Neuronal stem cell (in vitro differentiated cells): ENCODE data around the gene BTBD9.

Source experiments
- DNase-seq: peaks from one replicate; pipeline ENCODE4 v3.0.0-alpha.2; 2013; ENCODE audit warnings: low spot score
- H2AFZ ChIP-seq: one replicate; pipeline ENCODE4 v1.6.1; 2013; ENCODE audit warnings: mild to moderate bottlenecking, low read length, inconsistent platforms
- H2AK5ac ChIP-seq: 2 replicates; pipeline ENCODE4 v1.6.1; 2013; ENCODE audit warnings: low read depth, mild to moderate bottlenecking, inconsistent platforms, low read length, moderate library complexity, mixed read lengths
- H2BK120ac ChIP-seq: 2 replicates; pipeline ENCODE4 v1.6.1; 2013; ENCODE audit warnings: low read depth, mild to moderate bottlenecking, inconsistent platforms, low read length, moderate library complexity, mixed read lengths
- H2BK12ac ChIP-seq: one replicate; pipeline ENCODE4 v1.6.1; 2013; ENCODE audit warnings: low read length, inconsistent platforms
- H2BK15ac ChIP-seq: 2 replicates; pipeline ENCODE4 v1.6.1; 2013; ENCODE audit warnings: mild to moderate bottlenecking, low read length, inconsistent platforms, mixed read lengths
- H2BK5ac ChIP-seq: one replicate; pipeline ENCODE4 v1.6.1; 2013; ENCODE audit warnings: inconsistent platforms, mild to moderate bottlenecking, low read length, moderate library complexity
- H3K14ac ChIP-seq: one replicate; pipeline ENCODE4 v1.6.1; 2013; ENCODE audit warnings: low read length, inconsistent platforms
- H3K18ac ChIP-seq: 2 replicates; pipeline ENCODE4 v1.6.1; 2013; ENCODE audit warnings: low read length, inconsistent platforms
- H3K23ac ChIP-seq: 2 replicates; pipeline ENCODE4 v1.6.1; 2013; ENCODE audit warnings: low read depth, mild to moderate bottlenecking, mixed read lengths, low read length, inconsistent platforms; ENCODE audit not compliant: poor library complexity
- H3K27ac ChIP-seq: replicated peaks from 3 replicates; pipeline ENCODE4 v1.5.1; 2013; ENCODE audit warnings: low read length, inconsistent platforms
- H3K27me3 ChIP-seq, 3 experiments: 2 replicates each; pipeline ENCODE4 v1.6.1; 2013; ENCODE audit warnings: low read length in 3 of 3, mild to moderate bottlenecking in 2 of 3, inconsistent platforms in 1 of 3, low read depth in 1 of 3, mixed read lengths in 1 of 3, moderate library complexity in 1 of 3; ENCODE audit not compliant: control insufficient read depth in 3 of 3, insufficient read depth in 3 of 3
- H3K36me3 ChIP-seq, 2 donors: replicated peaks in 1 of 2; 2 replicates each; pipeline ENCODE4 v1.6.1; 2013; ENCODE audit warnings: low read length in 2 of 2; ENCODE audit not compliant: control insufficient read depth in 2 of 2, insufficient read depth in 2 of 2
- H3K4ac ChIP-seq: 2 replicates; pipeline ENCODE4 v1.6.1; 2013; ENCODE audit warnings: inconsistent platforms, mild to moderate bottlenecking, low read length, moderate library complexity
- H3K4me1 ChIP-seq, 2 donors: 1 replicate in 1 of 2; 2 replicates in 1 of 2; pipeline ENCODE4 v1.6.1; 2013; ENCODE audit warnings: low read length in 2 of 2, low read depth in 1 of 2; ENCODE audit not compliant: control insufficient read depth in 2 of 2, insufficient read depth in 1 of 2
- H3K4me2 ChIP-seq: one replicate; pipeline ENCODE4 v1.6.1; 2013; ENCODE audit warnings: mild to moderate bottlenecking, low read length, inconsistent platforms; ENCODE audit not compliant: insufficient read depth, poor library complexity, severe bottlenecking
- H3K4me3 ChIP-seq, 2 donors: 2 replicates each; pipeline ENCODE4 v1.5.1; 2013; ENCODE audit warnings: low read length in 2 of 2, mild to moderate bottlenecking in 2 of 2, inconsistent platforms in 1 of 2, moderate library complexity in 1 of 2
- H3K79me1 ChIP-seq: one replicate; pipeline ENCODE4 v1.6.1; 2013; ENCODE audit warnings: low read depth, mild to moderate bottlenecking, inconsistent platforms, low read length, moderate library complexity
- H3K9ac ChIP-seq: one replicate; pipeline ENCODE4 v1.6.1; 2013; ENCODE audit warnings: mild to moderate bottlenecking, low read depth, low read length, inconsistent platforms; ENCODE audit not compliant: poor library complexity
- H3K9me3 ChIP-seq, 2 donors: replicated peaks in 1 of 2; 2 replicates each; pipeline versions ENCODE3 to v1.6.1; 2013; ENCODE audit warnings: low read length in 2 of 2, mild to moderate bottlenecking in 2 of 2, inconsistent platforms in 1 of 2, low read depth in 1 of 2, mixed read lengths in 1 of 2, moderate library complexity in 1 of 2; ENCODE audit not compliant: control insufficient read depth in 2 of 2, insufficient read depth in 1 of 2
- H4K8ac ChIP-seq: one replicate; pipeline ENCODE4 v1.6.1; 2013; ENCODE audit warnings: low read depth, mild to moderate bottlenecking, inconsistent platforms, low read length, moderate library complexity
- H4K91ac ChIP-seq: one replicate; pipeline ENCODE4 v1.6.1; 2013; ENCODE audit warnings: low read length, low read depth, mild to moderate bottlenecking, inconsistent platforms; ENCODE audit not compliant: poor library complexity
- WGBS, 2 donors: extraction: QIAGEN DNeasy Blood & Tissue Kit; methylation state at CpG; one replicate each; pipeline ENCODE4 v1.1.7; 2013; ENCODE audit warnings: missing lambda C conversion rate in 2 of 2, mixed read lengths in 1 of 2; ENCODE audit not compliant: insufficient read length in 2 of 2, insufficient replicate concordance in 1 of 2; ENCODE audit errors: extremely low coverage in 2 of 2; 5-methylcytosine and 5-hydroxymethylcytosine counted together

The BTBD9 gene

GRCh38 chr6:38445336-38445735, 194.4 kb downstream of the BTBD9 start:
- H3K79me1 ChIP-seq, result no peaks in the 10 kb centered on the region
- no peak overlapping the region for H2AFZ ChIP-seq
- H3K4me3 ChIP-seq, result no peak overlapping the region
- H3K18ac ChIP-seq, result no peak overlapping the region
- H3K27ac ChIP-seq, result no peak overlapping the region
- H3K36me3 ChIP-seq, result no peaks in the 10 kb centered on the region
- H2BK120ac ChIP-seq, result no peak overlapping the region
- no peak overlapping the region for H3K23ac ChIP-seq
- no peak overlapping the region for H4K91ac ChIP-seq
- H2AK5ac ChIP-seq, result no peak overlapping the region
- no peak overlapping the region for H3K14ac ChIP-seq
- peaks cover 0 to 6% of the 10 kb centered on the region in 2 donors for H3K4me1 ChIP-seq
- no peaks in the 10 kb centered on the region for H3K27me3 ChIP-seq
- H2BK15ac ChIP-seq, result no peak overlapping the region
- H2BK5ac ChIP-seq, result no peak overlapping the region
- no peak overlapping the region for H3K4ac ChIP-seq
- no peak overlapping the region for H2BK12ac ChIP-seq
- H3K9me3 ChIP-seq, result no peaks in the 10 kb centered on the region
- DNase-seq, result no peak
- no peak overlapping the region for H4K8ac ChIP-seq
- no peak overlapping the region for H3K4me2 ChIP-seq
- no peak overlapping the region for H3K9ac ChIP-seq

GRCh38 chr6:38443352-38444144, 196.2 kb downstream of the BTBD9 start:
- H3K4me3 ChIP-seq, result no peak overlapping the region
- no peak overlapping the region for H4K91ac ChIP-seq
- H3K18ac ChIP-seq, result no peak overlapping the region
- H3K4me1 ChIP-seq, result peaks cover 0 to 6% of the 10 kb centered on the region in 2 donors
- no peak overlapping the region for H3K9ac ChIP-seq
- H2AFZ ChIP-seq, result no peak overlapping the region
- no peak overlapping the region for H2BK12ac ChIP-seq
- no peak overlapping the region for H3K4ac ChIP-seq
- H3K36me3 ChIP-seq, result no peaks in the 10 kb centered on the region
- no peak overlapping the region for H2AK5ac ChIP-seq
- no peaks in the 10 kb centered on the region for H3K27me3 ChIP-seq
- no peak overlapping the region for H4K8ac ChIP-seq
- H3K27ac ChIP-seq, result no peak overlapping the region
- H2BK15ac ChIP-seq, result no peak overlapping the region
- no peaks in the 10 kb centered on the region for H3K79me1 ChIP-seq
- no peaks in the 10 kb centered on the region for H3K9me3 ChIP-seq
- DNase-seq, result no peak
- H2BK5ac ChIP-seq, result no peak overlapping the region
- H3K14ac ChIP-seq, result no peak overlapping the region
- H2BK120ac ChIP-seq, result no peak overlapping the region
- H3K23ac ChIP-seq, result no peak overlapping the region
- 100% methylated on average over 2 of the region's 6 CpGs; no CpG with 5 or more reads in 1 of the 2 donors for WGBS, 2 donors
- no peak overlapping the region for H3K4me2 ChIP-seq

GRCh38 chr6:38438097-38438496, 201.6 kb downstream of the BTBD9 start:
- Histone ChIP-seq H2BK15ac (no peak overlapping the region), H3K4ac (no peak overlapping the region), H3K9ac (no peak overlapping the region), H2BK120ac (no peak overlapping the region), H2BK5ac (no peak overlapping the region), H3K9me3 (no peaks in the 10 kb centered on the region), H3K18ac (no peak overlapping the region), H3K4me2 (no peak overlapping the region), H3K4me3 (no peak overlapping the region), H2AFZ (no peak overlapping the region), H4K8ac (no peak overlapping the region), H3K27ac (no peak overlapping the region), H3K27me3 (no peaks in the 10 kb centered on the region), H3K23ac (no peak overlapping the region), H4K91ac (no peak overlapping the region), H3K4me1 (peaks cover 0 to 2% of the 10 kb centered on the region in 2 donors), H2BK12ac (no peak overlapping the region), H3K36me3 (no peaks in the 10 kb centered on the region), H3K14ac (no peak overlapping the region), H3K79me1 (no peaks in the 10 kb centered on the region), H2AK5ac (no peak overlapping the region)
- no peak for DNase-seq
- WGBS, 2 donors, result no CpG with 5 or more reads among the region's 1 CpG

GRCh38 chr6:38436726-38437465, 202.8 kb downstream of the BTBD9 start:
- Histone ChIP-seq H3K4ac (no peak overlapping the region), H2BK12ac (no peak overlapping the region), H3K27ac (no peak overlapping the region), H2BK5ac (no peak overlapping the region), H3K27me3 (no peaks in the 10 kb centered on the region), H2BK15ac (no peak overlapping the region), H2BK120ac (no peak overlapping the region), H2AFZ (no peak overlapping the region), H3K79me1 (no peaks in the 10 kb centered on the region), H3K4me1 (peaks cover 0 to 2% of the 10 kb centered on the region in 2 donors), H3K4me2 (no peak overlapping the region), H2AK5ac (no peak overlapping the region), H3K9ac (no peak overlapping the region), H3K18ac (no peak overlapping the region), H3K14ac (no peak overlapping the region), H3K4me3 (no peak overlapping the region), H3K23ac (no peak overlapping the region), H4K8ac (no peak overlapping the region), H4K91ac (no peak overlapping the region), H3K36me3 (no peaks in the 10 kb centered on the region), H3K9me3 (peaks cover 0 to 7% of the 10 kb centered on the region in 2 donors)
- WGBS, 2 donors, result no CpG with 5 or more reads among the region's 10 CpGs
- DNase-seq, result no peak
